Nephron (organoid): ENCODE data around the gene IL17A.

Source experiments
- H3K27ac Mint-ChIP-seq, 3 experiments: 2 replicates each; pipeline ENCODE4 v1.8.0; 2020; ENCODE audit warnings: mixed read lengths in 3 of 3, mild to moderate bottlenecking in 2 of 3, moderate library complexity in 1 of 3
- H3K27me3 Mint-ChIP-seq: 2 replicates; pipeline ENCODE4 v1.8.0; 2021; ENCODE audit warnings: low read depth, mild to moderate bottlenecking, moderate library complexity, mixed read lengths
- H3K36me3 Mint-ChIP-seq: 2 replicates; pipeline ENCODE4 v1.8.0; 2020; ENCODE audit warnings: low read depth, mixed read lengths
- H3K4me1 Mint-ChIP-seq: 2 replicates; pipeline ENCODE4 v1.8.0; 2020; ENCODE audit warnings: mixed read lengths
- H3K4me3 Mint-ChIP-seq, 3 experiments: 2 replicates each; pipeline ENCODE4 v1.8.0; 2020; ENCODE audit warnings: mild to moderate bottlenecking in 3 of 3, mixed read lengths in 3 of 3, moderate library complexity in 2 of 3
- H3K9me3 Mint-ChIP-seq: 2 replicates; pipeline ENCODE4 v1.8.0; 2020; ENCODE audit warnings: mixed read lengths
- CTCF ChIP-seq, 3 experiments: fragments of 200-600 bp; sonication (generic); IDR thresholded peaks; one replicate each; pipeline ENCODE4 v1.5.0; 2021; ENCODE audit warnings: antibody characterized with exemption in 3 of 3; ENCODE audit not compliant: unreplicated experiment in 3 of 3

Gene IL17A

GRCh38 chr6:52233975-52234823, 48.0 kb downstream of the IL17A start:
- Mint-ChIP-seq H3K27me3 (no peaks in the 10 kb centered on the region), H3K4me3 (no peak overlapping the region), H3K9me3 (no peaks in the 10 kb centered on the region), H3K4me1 (peaks cover 14% of the 10 kb centered on the region), H3K27ac (peak overlapping the region; percentile 67 to 82 (median 77)), H3K36me3 (no peaks in the 10 kb centered on the region)
- TF ChIP-seq CTCF (IDR thresholded peaks at IDR 0.05; ENCODE audit: unreplicated experiment in 3 of 3): peak; percentile 63 to 79 (median 68)
